Mucosa of stomach (tissue), 1 donor: ENCODE measurements around the gene SUPT5H.
A peak's percentile ranks its signal among the peaks of the same experiment; 100 is the strongest.
"Not testable (repeated sequence)": the region's sequence is repeated elsewhere in the genome, so short reads cannot be mapped to it uniquely, and the experiment has no call there.

Source experiments
- H3K27me3 ChIP-seq: one replicate; pipeline ENCODE4 v1.7.0; 2013; ENCODE audit warnings: mild to moderate bottlenecking, low read length; ENCODE audit not compliant: control insufficient read depth, insufficient read depth
- H3K36me3 ChIP-seq: one replicate; pipeline ENCODE4 v1.7.0; 2013; ENCODE audit warnings: low read length; ENCODE audit not compliant: control insufficient read depth, insufficient read depth
- H3K4me1 ChIP-seq: one replicate; pipeline ENCODE4 v1.7.0; 2013; ENCODE audit warnings: mild to moderate bottlenecking, low read length; ENCODE audit not compliant: control insufficient read depth, insufficient read depth
- H3K4me3 ChIP-seq: one replicate; pipeline ENCODE4 v1.7.0; 2013; ENCODE audit warnings: low read length
- H3K9ac ChIP-seq: one replicate; pipeline ENCODE4 v1.7.0; 2013; ENCODE audit warnings: mild to moderate bottlenecking, low read length, moderate library complexity
- H3K9me3 ChIP-seq: one replicate; pipeline ENCODE4 v1.7.0; 2013; ENCODE audit warnings: mild to moderate bottlenecking, low read length, moderate library complexity; ENCODE audit not compliant: control insufficient read depth
- donor health status: Pancreatic carcinoma.

Gene SUPT5H

GRCh38 chr19:39434123-39435076 is 11.0 kb upstream of the SUPT5H start:
- H3K27me3 ChIP-seq: no peaks in the 10 kb centered on the region
- no peak overlapping the region for H3K4me3 ChIP-seq
- H3K36me3 ChIP-seq: peaks cover 6% of the 10 kb centered on the region
- peaks cover 24% of the 10 kb centered on the region for H3K4me1 ChIP-seq
- peak overlapping the region; percentile 94 for H3K9ac ChIP-seq
- no peaks in the 10 kb centered on the region for H3K9me3 ChIP-seq

DNA sequence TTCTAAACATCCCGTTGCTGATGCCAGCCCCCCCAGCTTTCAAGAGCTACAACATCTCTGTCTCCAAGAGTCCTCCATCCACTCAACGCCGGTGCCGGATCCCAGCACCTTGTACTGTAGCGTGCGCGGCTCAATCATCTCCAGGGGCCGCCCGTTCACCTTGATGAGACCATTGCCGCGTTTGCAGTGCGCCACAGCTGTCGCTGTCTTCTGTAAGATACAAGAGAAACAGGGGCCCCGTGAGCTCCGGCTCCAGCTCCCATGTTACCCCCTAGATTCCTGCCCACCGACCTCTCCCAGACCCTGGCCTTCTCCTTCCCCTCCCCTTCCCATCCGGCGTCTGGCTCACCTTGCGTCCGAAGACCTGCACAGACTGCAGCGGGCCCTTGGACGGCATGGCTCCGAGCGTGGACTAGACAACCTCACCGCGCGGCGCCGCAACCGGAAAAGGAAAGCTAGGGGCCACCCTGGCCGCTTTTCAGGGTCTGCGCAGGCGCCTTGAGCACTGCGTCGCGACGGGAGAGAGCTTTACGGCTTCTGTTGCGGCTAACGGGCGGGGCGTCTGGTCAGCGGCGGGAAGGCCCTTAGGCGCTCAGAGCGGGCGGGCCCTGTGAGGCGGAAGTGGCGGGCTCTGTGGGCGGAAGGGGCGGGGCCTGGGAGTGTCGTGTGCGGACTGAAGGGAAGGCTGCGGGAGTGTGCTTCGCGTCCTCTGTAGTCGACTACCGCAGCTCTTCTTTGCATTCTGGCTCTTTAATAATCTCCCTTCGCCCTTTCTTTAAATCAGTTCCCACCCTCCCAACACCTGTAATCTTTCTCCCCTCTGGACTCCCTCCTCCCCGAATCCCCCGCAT is 9.7 kb upstream of the SUPT5H start, which contains the start of gene RPS16:
TSS of gene RPS16 (minus strand) at position 451 of the 851 bp plus-strand sequence. CDS start at position 397, 54 bp downstream.
- peaks cover 6% of the 10 kb centered on the region for H3K36me3 ChIP-seq
- no peaks in the 10 kb centered on the region for H3K27me3 ChIP-seq
- peak within 1 kb of the TSS; percentile 94 for H3K9ac ChIP-seq
- H3K4me3 ChIP-seq: peak within 1 kb of the TSS; percentile 72
- no peaks in the 10 kb centered on the region for H3K9me3 ChIP-seq
- peaks cover 17% of the 10 kb centered on the region for H3K4me1 ChIP-seq

DNA sequence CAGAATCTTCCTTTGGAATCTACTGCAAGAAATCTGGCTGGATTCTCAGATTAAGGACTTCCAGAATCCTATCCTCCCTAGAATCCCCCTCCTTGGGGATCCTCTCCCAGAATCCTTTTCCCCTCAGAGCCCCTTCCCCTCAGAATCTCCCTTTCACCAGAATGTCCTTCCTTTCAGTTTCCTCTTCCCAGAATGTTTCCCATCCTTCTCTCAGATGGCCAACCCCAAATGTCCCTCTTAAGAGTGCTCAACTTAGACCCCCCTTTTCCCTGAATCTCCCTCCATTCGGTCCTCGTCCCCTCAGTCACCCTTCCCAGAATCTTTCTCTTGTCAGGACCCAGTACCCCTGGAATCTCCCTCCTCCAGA is 9.0 kb upstream of the SUPT5H start:
- Histone ChIP-seq H3K9me3 (no peaks in the 10 kb centered on the region), H3K9ac (peak overlapping the region; percentile 94), H3K4me3 (peak overlapping the region; percentile 58), H3K27me3 (no peaks in the 10 kb centered on the region), H3K36me3 (peaks cover 6% of the 10 kb centered on the region), H3K4me1 (peaks cover 17% of the 10 kb centered on the region)

GRCh38 chr19:39438270-39438934 is 7.0 kb upstream of the SUPT5H start:
- H3K4me3 ChIP-seq: no peak overlapping the region
- H3K36me3 ChIP-seq: peaks cover 6% of the 10 kb centered on the region
- peaks cover 17% of the 10 kb centered on the region for H3K4me1 ChIP-seq
- no peak overlapping the region for H3K9ac ChIP-seq
- H3K27me3 ChIP-seq: no peaks in the 10 kb centered on the region
- H3K9me3 ChIP-seq: no peaks in the 10 kb centered on the region

- Histone ChIP-seq H3K4me1 (peaks cover 23% of the 10 kb centered on the region), H3K4me3 (peak overlapping the region; percentile 96), H3K9me3 (no peaks in the 10 kb centered on the region), H3K36me3 (no peaks in the 10 kb centered on the region), H3K9ac (peak overlapping the region; percentile 98), H3K27me3 (no peaks in the 10 kb centered on the region)
Measured at GRCh38 chr19:39444598-39445195, 685 bp upstream of the SUPT5H start.

DNA sequence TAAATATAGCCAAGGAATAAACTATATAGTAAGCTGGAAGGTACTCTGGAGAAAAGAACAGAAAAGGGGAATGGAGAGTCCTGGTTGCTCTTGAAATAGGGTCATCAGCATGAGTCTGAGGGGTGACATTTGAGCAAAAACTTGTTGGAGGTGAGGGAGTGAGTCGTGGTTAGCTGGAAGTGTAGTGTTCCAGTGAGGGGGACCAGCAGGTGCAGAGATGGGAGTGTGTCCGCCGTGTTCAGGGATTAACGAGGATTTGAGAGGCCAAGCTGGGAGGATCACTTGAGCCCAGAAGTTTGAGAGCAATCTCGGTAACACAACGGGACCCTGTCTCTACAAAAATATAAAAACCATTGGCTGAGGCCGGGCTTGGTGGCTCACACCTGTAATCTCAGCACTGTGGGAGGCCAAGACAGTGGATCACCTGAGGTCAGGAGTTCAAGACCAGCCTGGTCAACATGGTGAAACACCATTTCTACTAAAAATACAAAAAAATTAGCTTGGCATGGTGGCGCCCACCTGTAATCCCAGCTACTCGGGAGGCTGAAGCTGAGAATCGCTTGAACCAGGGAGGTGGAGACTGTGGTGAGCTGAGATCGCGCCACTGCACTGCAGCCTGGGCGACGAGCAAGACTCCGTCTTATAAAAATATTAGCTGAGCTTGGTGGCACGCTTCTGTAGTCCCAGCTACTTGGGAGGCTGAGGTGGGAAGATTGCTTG is 1.1 kb downstream of the SUPT5H start:
- Histone ChIP-seq H3K4me1 (peaks cover 23% of the 10 kb centered on the region), H3K9ac (peak overlapping the region; percentile 98), H3K4me3 (peak overlapping the region; percentile 96), H3K27me3 (no peaks in the 10 kb centered on the region), H3K36me3 (no peaks in the 10 kb centered on the region), H3K9me3 (no peaks in the 10 kb centered on the region)

DNA sequence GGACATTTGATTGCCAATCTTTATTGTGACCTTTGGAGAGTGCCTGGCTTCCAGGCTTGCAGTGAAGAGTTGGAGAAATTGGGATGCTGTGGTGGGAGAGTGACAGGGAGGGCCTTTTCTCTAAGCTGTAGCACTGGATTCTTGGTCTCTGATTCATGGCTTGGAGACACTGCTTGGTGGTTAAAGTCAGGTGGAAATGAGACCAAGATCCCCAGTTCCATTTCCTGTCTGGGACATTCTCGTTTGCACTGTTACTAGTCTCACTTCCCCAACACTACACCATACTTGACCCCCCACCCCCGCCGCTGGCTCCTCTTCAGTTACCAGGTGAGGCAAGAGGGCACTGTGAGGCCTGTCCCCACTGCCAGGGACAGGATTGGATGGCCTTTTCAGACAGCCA is 2.9 kb downstream of the SUPT5H start:
- H3K4me3 ChIP-seq: no peak overlapping the region

GRCh38 chr19:39449116-39449797 is 3.9 kb downstream of the SUPT5H start:
- H3K36me3 ChIP-seq: peaks cover 8% of the 10 kb centered on the region
- no peak overlapping the region for H3K4me3 ChIP-seq
- no peak overlapping the region for H3K9ac ChIP-seq

More for the DNA sequence above, 2.9 kb downstream of the SUPT5H start:
- no peaks in the 10 kb centered on the region for H3K27me3 ChIP-seq
- H3K9me3 ChIP-seq: no peaks in the 10 kb centered on the region
- H3K9ac ChIP-seq: no peak overlapping the region
- peaks cover 23% of the 10 kb centered on the region for H3K4me1 ChIP-seq
- H3K36me3 ChIP-seq: peaks cover 7% of the 10 kb centered on the region

GRCh38 chr19:39451257-39451656 is 5.9 kb downstream of the SUPT5H start:
- not testable (repeated sequence) for H3K9ac ChIP-seq, H3K9me3 ChIP-seq, H3K36me3 ChIP-seq, H3K27me3 ChIP-seq, H3K4me3 ChIP-seq
- H3K4me1 ChIP-seq: peaks cover 21% of the 10 kb centered on the region

More at GRCh38 chr19:39449116-39449797, 3.9 kb downstream of the SUPT5H start:
- H3K9me3 ChIP-seq: no peaks in the 10 kb centered on the region
- H3K27me3 ChIP-seq: no peaks in the 10 kb centered on the region
- H3K4me1 ChIP-seq: peaks cover 23% of the 10 kb centered on the region

DNA sequence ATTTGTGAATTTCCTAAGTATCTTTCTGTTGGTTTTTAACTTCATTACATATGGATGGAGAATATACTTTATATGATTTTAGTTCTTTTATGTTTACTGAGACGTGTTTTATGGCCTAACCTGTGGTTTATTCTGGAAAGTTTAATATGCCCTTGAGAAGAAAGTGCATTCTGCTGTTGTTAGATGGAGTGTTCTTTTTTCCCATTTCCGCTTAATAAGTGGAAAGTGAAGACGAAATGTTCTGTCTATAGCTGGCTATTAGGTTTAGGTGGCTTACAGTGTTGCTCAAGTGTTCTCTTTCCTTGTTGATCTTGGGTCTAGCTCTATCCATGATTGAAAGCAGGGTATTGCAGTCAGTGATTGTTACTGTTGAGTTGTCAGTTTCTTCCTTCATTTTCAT is 18.0 kb downstream of the SUPT5H start:
- no peaks in the 10 kb centered on the region for H3K4me1 ChIP-seq
- H3K27me3 ChIP-seq: no peaks in the 10 kb centered on the region
- H3K9me3 ChIP-seq: no peaks in the 10 kb centered on the region
- H3K36me3 ChIP-seq: peaks cover 25% of the 10 kb centered on the region
- no peak overlapping the region for H3K4me3 ChIP-seq
- H3K9ac ChIP-seq: no peak overlapping the region
